CD4-positive, alpha-beta T cell treated with Interleukin-10 for 1 hour (primary cell): ENCODE measurements around the gene AGTRAP.
A peak's percentile ranks its signal among the peaks of the same experiment; 100 is the strongest.

Experiments used
- DNase-seq: peaks from one replicate; pipeline ENCODE4 v3.0.0-alpha.2; 2020

The AGTRAP gene

DNA sequence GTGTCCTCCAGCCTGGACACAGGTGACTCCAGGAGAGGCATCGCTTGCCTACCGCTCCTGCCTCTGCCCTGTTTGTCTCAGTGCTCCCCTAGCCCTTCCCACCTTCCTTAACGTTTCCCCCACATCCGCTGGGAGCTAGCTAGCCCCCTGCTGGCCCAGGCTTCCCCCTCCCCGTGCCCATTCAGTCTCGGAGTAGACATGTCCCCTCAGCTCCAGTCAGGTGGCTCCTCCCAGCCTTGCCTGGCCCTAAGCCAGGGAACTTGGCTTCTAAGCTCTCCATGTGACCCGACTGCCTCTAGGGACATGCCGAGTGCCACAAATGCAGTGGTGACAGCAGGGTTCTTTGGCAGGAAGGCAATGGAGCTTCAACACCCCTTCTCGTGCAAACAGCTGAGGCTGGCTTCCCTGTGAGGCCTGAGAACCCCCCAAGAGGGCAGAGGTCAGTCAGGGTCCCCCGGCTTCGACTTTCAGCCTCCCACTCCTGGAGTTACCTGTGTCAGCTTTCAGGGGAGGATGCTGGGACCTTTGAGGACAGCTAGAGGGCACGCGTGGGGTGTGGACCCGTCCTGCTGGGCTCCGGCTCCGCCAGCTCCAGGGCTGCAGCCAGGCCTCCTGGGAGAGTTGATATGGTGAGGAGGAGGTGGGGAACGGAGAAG is 28.2 kb upstream of the AGTRAP start:
- DNase-seq: no peak

- DNase-seq: no peak
These were observed 27.2 kb upstream of the AGTRAP start for GRCh38 chr1:11708554-11709350.

- no peak for DNase-seq
These were observed 24.4 kb upstream of the AGTRAP start for GRCh38 chr1:11711490-11711889.

DNA sequence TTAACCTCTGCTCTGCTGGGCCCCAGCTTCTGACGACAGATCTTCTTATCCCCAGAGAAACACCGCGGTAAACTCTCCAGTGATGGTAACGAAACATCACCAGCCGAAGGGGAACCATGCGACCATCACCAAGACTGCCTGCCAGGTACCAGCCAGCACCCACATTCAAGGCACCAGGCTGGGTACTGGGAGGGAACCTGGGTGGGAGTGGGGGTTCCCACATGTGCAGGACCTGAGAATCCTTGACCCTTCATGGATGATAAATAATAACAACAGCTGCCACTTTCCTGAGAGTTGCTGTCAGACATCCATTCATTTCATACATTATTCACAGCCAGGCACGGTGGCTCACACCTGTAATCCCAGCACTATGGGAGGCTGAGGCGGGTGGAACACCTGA is 23.7 kb upstream of the AGTRAP start:
- no peak for DNase-seq

DNA sequence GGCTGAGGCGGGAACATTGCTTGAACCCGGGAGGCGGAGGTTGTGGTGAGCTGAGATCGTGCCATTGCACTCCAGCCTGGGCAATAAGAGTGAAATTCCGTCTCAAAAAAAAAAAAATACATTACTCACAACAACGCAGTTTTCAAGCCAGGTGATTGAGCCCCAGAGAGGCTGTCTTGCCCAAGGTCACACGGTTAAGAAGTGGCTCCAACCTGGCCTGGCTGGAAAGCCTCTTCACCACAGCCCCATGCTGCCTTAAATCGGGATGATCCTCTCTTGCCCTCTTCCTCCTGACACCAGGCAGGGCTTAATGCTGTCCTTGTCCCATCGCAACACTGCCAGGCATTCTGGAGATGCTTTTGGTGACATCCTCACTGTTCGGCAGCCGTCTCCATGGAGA is 22.8 kb upstream of the AGTRAP start:
- DNase-seq: no peak

DNA sequence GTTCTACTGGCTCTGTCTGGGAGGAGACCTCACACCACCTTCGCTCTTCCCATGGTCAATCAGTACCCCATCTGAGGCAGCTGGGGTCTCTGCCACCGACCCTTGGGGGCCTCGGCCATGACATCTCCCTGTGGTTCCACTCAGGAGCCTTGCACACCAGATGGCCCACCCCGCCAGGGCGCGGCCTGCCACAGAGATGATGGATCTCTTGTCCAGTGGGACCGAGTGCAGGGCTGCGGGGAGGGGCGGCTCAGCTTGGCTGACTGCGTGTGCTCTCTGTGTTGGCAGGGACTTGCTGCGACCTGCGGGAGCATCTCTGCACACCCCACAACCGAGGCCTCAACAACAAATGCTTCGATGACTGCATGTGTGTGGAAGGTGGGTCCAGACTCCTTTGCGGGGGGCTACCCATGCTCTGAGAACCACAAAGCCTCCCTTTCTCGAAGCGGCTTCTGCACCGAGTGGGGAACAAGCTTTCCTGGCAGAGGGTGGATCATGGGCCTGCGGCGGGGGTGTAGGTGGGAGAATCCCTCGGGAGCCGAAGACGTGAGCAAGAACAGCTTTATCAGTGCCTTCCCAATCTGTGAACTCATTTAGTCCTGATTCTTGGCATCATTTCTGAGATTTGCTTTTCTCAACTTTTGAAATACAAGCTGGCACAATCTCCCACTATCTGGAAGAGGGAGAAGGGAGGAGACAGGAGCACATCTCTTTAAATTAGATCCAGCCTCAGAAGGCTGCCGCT is 20.9 kb upstream of the AGTRAP start:
- no peak for DNase-seq

GRCh38 chr1:11719313-11720032 is 16.5 kb upstream of the AGTRAP start:
- peak; percentile 89 for DNase-seq

GRCh38 chr1:11720033-11720376 is 15.9 kb upstream of the AGTRAP start:
- DNase-seq: no peak

GRCh38 chr1:11720525-11720924 is 15.4 kb upstream of the AGTRAP start:
- DNase-seq: no peak

DNA sequence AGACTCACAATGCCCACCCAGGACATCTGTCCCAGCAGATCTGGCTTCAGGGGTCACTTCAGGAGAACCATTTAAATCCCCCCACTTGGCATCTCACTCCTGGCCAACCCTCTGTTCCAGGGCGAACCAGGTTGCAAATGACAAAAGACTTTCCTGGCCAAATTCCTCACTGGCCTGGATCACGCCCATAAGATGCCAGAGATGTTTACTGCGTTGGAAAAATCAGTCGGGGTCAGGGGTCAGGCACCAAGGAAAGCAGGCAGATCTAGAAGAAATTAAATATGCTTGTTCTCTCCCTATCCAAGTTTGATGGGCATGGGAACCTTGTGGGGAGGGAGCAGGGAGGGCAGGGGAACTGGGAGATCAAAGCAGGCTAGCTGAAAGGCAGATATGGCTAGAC is 14.6 kb upstream of the AGTRAP start:
- no peak for DNase-seq

DNA sequence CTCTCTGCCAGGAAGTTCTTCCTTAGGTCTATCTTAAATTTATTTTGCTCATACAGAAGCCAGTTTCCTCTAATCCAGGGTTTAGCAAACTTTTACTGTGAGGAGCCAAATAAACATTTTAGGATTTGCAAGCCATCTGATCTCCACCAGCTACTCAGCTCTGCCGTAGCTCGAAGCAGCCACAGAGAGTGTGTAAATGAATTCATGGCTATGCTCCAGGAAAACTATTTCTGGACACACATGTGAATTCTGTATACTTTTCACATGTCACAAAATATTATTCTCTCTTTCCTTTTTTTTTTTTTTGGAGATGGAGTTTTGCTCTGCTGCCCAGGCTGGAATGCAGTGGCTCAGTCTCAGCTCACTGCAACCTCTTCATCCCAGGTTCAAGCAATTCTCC is 13.4 kb upstream of the AGTRAP start:
- DNase-seq: no peak

GRCh38 chr1:11725616-11726015 is 10.3 kb upstream of the AGTRAP start:
- DNase-seq: no peak

DNA sequence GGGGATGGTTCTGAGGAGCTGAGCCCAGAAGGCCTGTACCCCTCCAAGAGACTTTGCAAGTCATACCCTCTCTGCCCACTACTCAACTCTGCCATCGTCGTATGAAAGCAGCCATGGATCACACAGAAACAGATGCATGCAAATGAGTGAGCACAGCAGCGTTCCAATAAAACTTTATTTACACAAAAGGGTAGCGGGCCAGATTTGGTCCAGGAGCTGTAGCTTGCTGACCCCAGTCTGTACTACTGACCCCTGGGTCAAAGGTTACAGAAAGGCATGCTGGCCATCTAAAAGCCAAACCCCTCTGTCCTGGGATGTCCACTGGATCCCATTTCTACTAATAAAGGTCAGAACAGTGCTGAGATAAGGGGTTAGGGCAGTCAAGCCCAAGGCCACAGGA is 8.8 kb upstream of the AGTRAP start:
- DNase-seq: no peak

DNA sequence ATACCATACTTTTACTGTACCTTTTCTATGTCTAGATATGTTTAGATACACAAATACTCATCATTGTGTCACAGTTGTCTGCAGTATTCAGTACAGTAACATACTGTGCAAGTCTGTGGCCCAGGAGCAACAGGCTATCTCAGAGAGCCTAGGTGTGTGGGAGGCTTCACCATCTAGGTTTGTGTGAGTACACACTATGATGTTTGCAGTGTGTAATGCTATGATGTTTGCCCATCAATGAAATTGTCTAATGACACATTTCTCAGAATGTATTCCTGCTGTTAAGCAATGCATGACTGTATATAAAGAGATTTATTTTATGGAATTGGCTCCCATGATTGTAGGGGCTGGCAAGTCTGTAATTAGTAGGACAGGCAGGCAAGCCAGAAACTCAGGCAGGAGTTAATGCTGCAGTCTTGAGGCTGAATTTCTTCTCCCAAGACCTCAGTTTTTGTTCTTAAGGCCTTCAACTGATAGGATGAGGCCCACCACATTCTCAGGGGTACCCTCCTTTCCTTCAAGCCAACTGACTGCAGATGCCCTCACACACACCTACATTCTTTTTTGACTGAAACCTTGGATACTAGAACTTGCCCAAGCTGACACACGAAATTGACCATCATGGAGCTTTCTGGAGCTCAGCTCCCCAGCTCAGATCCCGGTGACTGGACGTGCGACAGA is 7.7 kb upstream of the AGTRAP start:
- no peak for DNase-seq

DNA sequence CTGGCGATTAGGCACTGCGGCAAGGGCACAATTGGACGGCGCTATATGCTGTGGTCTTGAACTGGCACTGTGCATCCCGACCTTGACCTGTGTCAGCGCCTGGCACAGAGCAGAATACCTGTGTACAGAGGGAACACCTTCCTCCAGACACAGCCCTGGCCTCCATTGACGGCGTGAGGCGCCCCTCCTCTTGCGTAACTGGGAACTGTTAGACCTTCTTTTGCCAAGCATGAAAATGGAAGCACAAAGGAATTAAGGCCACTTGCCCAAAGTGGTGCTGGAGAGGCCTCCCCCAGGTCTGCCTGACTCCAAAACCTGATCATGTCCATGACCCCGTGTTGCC is 6.8 kb upstream of the AGTRAP start:
- DNase-seq: no peak

DNA sequence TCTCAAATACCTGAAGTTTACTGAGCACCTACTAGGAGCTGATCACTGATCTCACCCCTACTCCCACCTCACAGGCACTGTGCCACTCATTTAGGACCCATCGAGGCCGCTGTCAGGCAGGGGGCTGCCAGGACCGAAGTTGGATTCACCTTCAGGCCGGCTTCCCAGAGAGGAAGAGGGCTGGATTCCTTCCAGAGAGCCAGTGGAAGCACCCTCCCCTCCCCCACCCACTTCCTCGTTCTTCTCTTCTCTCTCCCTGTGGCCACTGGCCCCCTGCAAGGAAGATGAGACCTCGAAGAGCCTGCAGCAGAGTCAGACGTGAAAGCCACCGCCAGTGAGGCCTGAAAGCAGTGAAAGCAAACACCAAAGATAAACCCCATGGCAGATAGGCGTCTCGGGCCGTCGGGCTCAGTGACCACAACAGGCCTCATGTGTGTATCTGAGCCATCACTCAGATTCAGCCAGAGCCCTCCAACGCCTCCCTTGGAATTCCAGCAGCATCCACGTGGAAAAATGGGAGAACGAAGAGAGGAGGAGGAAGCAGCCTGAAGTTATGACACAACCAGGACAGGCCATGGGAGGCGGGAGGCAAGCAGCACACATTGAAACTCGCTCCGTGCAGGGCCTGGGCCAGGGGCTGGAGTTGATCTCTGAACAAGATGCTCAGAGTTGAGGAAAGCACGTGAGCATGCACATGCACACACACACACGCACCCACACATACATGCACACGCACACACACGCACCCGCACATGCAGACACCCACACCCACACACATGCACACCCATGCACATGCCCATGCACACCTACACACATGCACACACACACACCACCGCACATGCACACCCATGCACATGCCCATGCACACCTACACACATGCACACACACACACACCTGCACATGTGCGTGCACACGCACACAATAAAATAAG is 6.2 kb upstream of the AGTRAP start:
- DNase-seq: no peak

DNA sequence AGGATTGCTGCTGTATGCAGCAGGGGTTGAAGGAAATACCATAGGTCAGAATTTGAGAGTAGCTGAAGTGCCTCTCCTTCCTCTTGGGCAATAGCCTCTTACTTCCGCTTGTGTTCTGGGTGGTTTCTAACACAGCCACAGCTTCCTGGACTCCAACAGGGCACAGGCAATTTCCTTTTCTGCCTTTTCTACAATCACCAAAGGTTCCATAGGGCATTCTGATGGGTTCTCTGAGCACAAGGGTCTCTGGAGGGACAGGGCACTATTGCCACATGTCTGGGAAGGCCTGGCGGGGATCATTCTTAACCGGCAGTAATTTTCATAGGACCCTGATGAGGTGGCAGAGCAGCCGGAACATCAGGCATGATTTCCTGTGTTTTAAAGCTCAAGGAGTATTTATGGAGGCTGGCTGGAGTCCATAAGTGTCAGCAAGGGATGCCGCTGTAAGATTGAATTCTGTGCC is 5.5 kb upstream of the AGTRAP start:
- DNase-seq: peak; percentile 65

- peak; percentile 27 for DNase-seq
These were observed 4.1 kb upstream of the AGTRAP start for GRCh38 chr1:11731691-11732283.

- no peak for DNase-seq
These were observed 2.6 kb upstream of the AGTRAP start for GRCh38 chr1:11733306-11733705.

DNA sequence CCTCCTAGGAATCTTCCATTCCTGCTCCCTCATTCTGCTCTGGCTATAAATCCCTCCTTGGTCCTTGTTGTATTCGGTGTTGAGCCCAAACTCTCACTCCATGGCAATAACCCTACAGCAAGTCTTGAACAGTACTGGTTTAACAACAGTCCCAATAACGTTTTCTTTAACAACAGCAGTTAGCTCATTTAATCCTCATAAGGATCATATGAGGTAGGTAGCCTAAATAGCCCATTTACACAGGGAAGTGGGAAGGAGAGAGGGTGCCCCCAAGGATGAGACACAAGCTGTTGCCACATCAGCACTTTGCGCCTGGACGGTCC is 444 bp upstream of the AGTRAP start:
- no peak for DNase-seq
